GM18502 (cell line): Measurements from ENCODE around the gene SPATC1L.

Source experiments
- ATAC-seq: cut with Tn5 transposase; IDR thresholded peaks from one replicate; pipeline ENCODE4 v1.9.1; 2021; ENCODE audit warnings: mild to moderate bottlenecking; ENCODE audit not compliant: unreplicated experiment, poor library complexity

Gene SPATC1L

GRCh38 chr21:46111857-46112724, 72.2 kb downstream of the SPATC1L start:
- no peak for ATAC-seq

GRCh38 chr21:46111193-46111571, 73.1 kb downstream of the SPATC1L start:
- no peak for ATAC-seq
